ENCODE results near the gene ABL2. TPM values are rescaled to one million over a fixed set of nuclear protein-coding genes. Genes with fewer than 3 reads are reported as not detected.

Gene ABL2
- total RNA-seq = 32.4 and 34.0 TPM in 2 replicates

DNA sequence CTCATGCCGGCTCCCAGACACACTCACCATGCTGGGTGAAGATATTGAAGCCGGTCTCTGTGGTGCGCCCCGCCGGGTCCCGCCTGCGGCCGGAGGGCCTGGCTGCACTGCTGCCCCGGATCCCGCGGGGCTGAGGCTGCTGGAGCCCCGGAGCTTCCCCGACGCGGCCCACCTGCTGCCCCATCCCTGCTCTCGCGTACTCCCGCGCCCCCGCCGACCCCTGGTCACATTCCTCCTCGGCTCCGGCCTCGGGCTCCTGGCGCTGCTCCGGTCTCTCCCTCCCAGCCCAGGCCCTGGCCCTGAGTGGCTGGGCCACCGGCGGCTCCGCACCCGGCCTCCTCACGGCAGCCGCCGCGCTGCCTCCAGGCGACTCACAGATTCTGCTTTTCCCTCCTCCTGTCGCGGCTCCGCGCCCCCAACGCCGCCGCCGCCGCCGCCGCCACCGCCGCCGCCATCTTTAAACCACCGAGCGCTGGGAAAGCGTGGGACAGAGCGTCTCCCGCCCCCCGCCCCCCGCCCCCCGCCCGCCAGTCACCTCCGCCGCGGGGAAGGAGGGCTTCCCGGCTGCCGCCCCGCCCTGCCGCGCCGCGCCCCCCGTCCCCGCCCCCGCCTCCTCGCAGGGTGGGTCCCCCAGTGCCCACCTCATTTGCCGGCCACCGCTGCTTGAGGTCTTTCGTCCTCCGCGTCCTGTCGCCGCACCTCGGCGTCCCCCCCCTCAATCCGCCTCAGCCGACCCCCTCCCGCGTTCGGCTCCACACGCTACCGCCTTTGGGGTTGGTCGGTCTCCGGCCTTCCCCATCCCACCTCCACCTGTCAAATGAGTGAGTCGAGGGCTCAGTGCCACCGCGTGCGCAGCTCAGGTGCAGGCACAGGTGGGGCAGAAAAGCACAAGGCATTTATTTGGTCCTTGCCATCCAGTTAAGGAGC, at the start of gene ABL2:
ABL2 (minus strand) TSS at position 464 of the 927 bp plus-strand sequence; CDS start at position 184, 280 bp downstream.

GRCh38 chr1:179081687-179082332, 147.7 kb downstream of the ABL2 start, which contains the start of gene TOR3A:
TSS of gene TOR3A (plus strand) at chr1:179082070. CDS start at chr1:179082129, 59 bp downstream.

Other genes starting within 250 kb of the ABL2 start
- 31.4 and 44.6 TPM in 2 replicates for gene FAM20B, start 203.8 kb downstream of the ABL2 start, total RNA-seq
- 28.4 and 29.1 TPM in 2 replicates for gene TOR3A, start 147.6 kb downstream of the ABL2 start, total RNA-seq
- 28.9 and 44.9 TPM in 2 replicates for gene SOAT1, start 64.1 kb upstream of the ABL2 start, total RNA-seq
- 0.14 and 0.28 TPM in 2 replicates for gene AXDND1, start 136.3 kb upstream of the ABL2 start, total RNA-seq